ENCODE measurements around the gene IRAK1. TPM values are rescaled to one million over a fixed set of nuclear protein-coding genes. Genes with fewer than 3 reads are reported as not detected.

The IRAK1 gene
- total RNA-seq, 1 experiment from 2014 or later, result 76.0 TPM

- H2AFZ ChIP-seq (ENCODE audit: low read length), result no peak overlapping the region
- no peak overlapping the region for H3K4me2 ChIP-seq (ENCODE audit: low read depth, low read length, poor library complexity, severe bottlenecking)
- no peaks in the 10 kb centered on the region for H3K36me3 ChIP-seq (ENCODE audit: insufficient read depth, low read length)
- H3K4me1 ChIP-seq (ENCODE audit: low read length), result no peaks in the 10 kb centered on the region
- H4K20me1 ChIP-seq (ENCODE audit: insufficient read depth, low read depth, low read length), result no peaks in the 10 kb centered on the region
- H3K79me2 ChIP-seq (ENCODE audit: low read length), result peaks cover 19% of the 10 kb centered on the region
- H3K27me3 ChIP-seq (ENCODE audit: low read length), result no peaks in the 10 kb centered on the region
- H3K9me3 ChIP-seq (ENCODE audit: low read length), result no peaks in the 10 kb centered on the region
- no peak overlapping the region for H3K4me3 ChIP-seq (ENCODE audit: low read length)
- DNase-seq, result no peak
- no peaks in the 10 kb centered on the region for H3K9me2 ChIP-seq (replicated peaks; ENCODE audit: insufficient read depth, low read length)
- no peak overlapping the region for H3K27ac ChIP-seq (ENCODE audit: low read length)
- H3K9ac ChIP-seq (ENCODE audit: low read length), result no peak overlapping the region
Measured at GRCh38 chrX:154037754-154038153, 18.1 kb upstream of the IRAK1 start.

DNA sequence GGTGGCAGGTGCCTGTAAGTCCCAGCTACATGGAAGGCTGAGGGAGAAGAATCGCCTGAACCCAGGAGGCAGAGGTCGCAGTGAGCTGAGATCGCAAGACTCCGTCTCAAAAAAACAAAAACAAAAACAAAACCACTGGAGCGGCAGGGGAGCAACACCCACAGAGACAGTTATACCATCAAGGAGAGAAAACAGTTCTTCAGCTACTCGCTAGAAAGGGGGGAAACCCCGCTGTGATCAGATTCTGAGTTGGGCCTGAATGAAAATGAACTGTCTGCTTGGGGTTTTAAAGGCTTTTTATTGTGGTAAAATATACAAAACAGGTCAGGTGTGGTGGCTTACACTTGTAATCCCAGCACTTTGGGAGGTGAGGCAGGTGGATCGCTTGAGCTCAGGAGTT is 16.8 kb upstream of the IRAK1 start:
- no peaks in the 10 kb centered on the region for H3K27me3 ChIP-seq (ENCODE audit: low read length)
- DNase-seq, result no peak
- peaks cover 13% of the 10 kb centered on the region; the same call in 1 of the 2 replicates for H3K79me2 ChIP-seq (ENCODE audit: low read length)
- H3K9ac ChIP-seq (ENCODE audit: low read length), result no peak overlapping the region
- no peaks in the 10 kb centered on the region for H3K4me1 ChIP-seq (ENCODE audit: low read length)
- no peak overlapping the region for H2AFZ ChIP-seq (ENCODE audit: low read length)
- H3K4me3 ChIP-seq (ENCODE audit: low read length), result no peak overlapping the region
- no peaks in the 10 kb centered on the region for H4K20me1 ChIP-seq (ENCODE audit: insufficient read depth, low read depth, low read length)
- no peaks in the 10 kb centered on the region for H3K9me2 ChIP-seq (replicated peaks; ENCODE audit: insufficient read depth, low read length)
- H3K4me2 ChIP-seq (ENCODE audit: low read depth, low read length, poor library complexity, severe bottlenecking), result no peak overlapping the region
- no peaks in the 10 kb centered on the region for H3K9me3 ChIP-seq (ENCODE audit: low read length)
- no peaks in the 10 kb centered on the region for H3K36me3 ChIP-seq (ENCODE audit: insufficient read depth, low read length)
- no peak overlapping the region for H3K27ac ChIP-seq (ENCODE audit: low read length)

- H2AFZ ChIP-seq (ENCODE audit: low read length), result no peak overlapping the region
- H4K20me1 ChIP-seq (ENCODE audit: insufficient read depth, low read depth, low read length), result no peaks in the 10 kb centered on the region
- H3K27me3 ChIP-seq (ENCODE audit: low read length), result no peaks in the 10 kb centered on the region
- H3K79me2 ChIP-seq (ENCODE audit: low read length), result peaks cover 6% of the 10 kb centered on the region; the same call in 1 of the 2 replicates
- H3K4me1 ChIP-seq (ENCODE audit: low read length), result no peaks in the 10 kb centered on the region
- no peak overlapping the region for H3K4me3 ChIP-seq (ENCODE audit: low read length)
- no peaks in the 10 kb centered on the region for H3K36me3 ChIP-seq (ENCODE audit: insufficient read depth, low read length)
- no peak overlapping the region for H3K4me2 ChIP-seq (ENCODE audit: low read depth, low read length, poor library complexity, severe bottlenecking)
- H3K9ac ChIP-seq (ENCODE audit: low read length), result no peak overlapping the region
- no peak for DNase-seq
- H3K9me2 ChIP-seq (replicated peaks; ENCODE audit: insufficient read depth, low read length), result no peaks in the 10 kb centered on the region
- H3K9me3 ChIP-seq (ENCODE audit: low read length), result no peaks in the 10 kb centered on the region
- H3K27ac ChIP-seq (ENCODE audit: low read length), result no peak overlapping the region
Measured at GRCh38 chrX:154033848-154034247, 14.1 kb upstream of the IRAK1 start.

GRCh38 chrX:154032653-154033052 is 13.0 kb upstream of the IRAK1 start:
- no peaks in the 10 kb centered on the region for H4K20me1 ChIP-seq (ENCODE audit: insufficient read depth, low read depth, low read length)
- H3K4me1 ChIP-seq (ENCODE audit: low read length), result no peaks in the 10 kb centered on the region
- no peak overlapping the region for H3K27ac ChIP-seq (ENCODE audit: low read length)
- no peaks in the 10 kb centered on the region for H3K9me3 ChIP-seq (ENCODE audit: low read length)
- H3K4me3 ChIP-seq (ENCODE audit: low read length), result no peak overlapping the region
- no peaks in the 10 kb centered on the region for H3K27me3 ChIP-seq (ENCODE audit: low read length)
- H3K9ac ChIP-seq (ENCODE audit: low read length), result no peak overlapping the region
- H2AFZ ChIP-seq (ENCODE audit: low read length), result no peak overlapping the region
- DNase-seq, result no peak
- no peaks in the 10 kb centered on the region for H3K9me2 ChIP-seq (replicated peaks; ENCODE audit: insufficient read depth, low read length)
- H3K79me2 ChIP-seq (ENCODE audit: low read length), result peaks cover 6% of the 10 kb centered on the region; the same call in 1 of the 2 replicates
- no peaks in the 10 kb centered on the region for H3K36me3 ChIP-seq (ENCODE audit: insufficient read depth, low read length)
- H3K4me2 ChIP-seq (ENCODE audit: low read depth, low read length, poor library complexity, severe bottlenecking), result no peak overlapping the region

- Histone ChIP-seq H3K79me2 (ENCODE audit: low read length) (peaks cover 6% of the 10 kb centered on the region; the same call in 1 of the 2 replicates), H3K9me2 (replicated peaks; ENCODE audit: insufficient read depth, low read length) (no peaks in the 10 kb centered on the region), H4K20me1 (ENCODE audit: insufficient read depth, low read depth, low read length) (no peaks in the 10 kb centered on the region), H3K36me3 (ENCODE audit: insufficient read depth, low read length) (no peaks in the 10 kb centered on the region), H2AFZ (ENCODE audit: low read length) (no peak overlapping the region), H3K27ac (ENCODE audit: low read length) (no peak overlapping the region), H3K9ac (ENCODE audit: low read length) (no peak overlapping the region), H3K4me2 (ENCODE audit: low read depth, low read length, poor library complexity, severe bottlenecking) (no peak overlapping the region), H3K27me3 (ENCODE audit: low read length) (no peaks in the 10 kb centered on the region), H3K9me3 (ENCODE audit: low read length) (no peaks in the 10 kb centered on the region), H3K4me3 (ENCODE audit: low read length) (no peak overlapping the region), H3K4me1 (ENCODE audit: low read length) (no peaks in the 10 kb centered on the region)
- no peak for DNase-seq
Measured at GRCh38 chrX:154032160-154032559, 12.5 kb upstream of the IRAK1 start.

GRCh38 chrX:154030715-154031305 is 11.1 kb upstream of the IRAK1 start:
- Histone ChIP-seq H3K9me2 (replicated peaks; ENCODE audit: insufficient read depth, low read length) (no peaks in the 10 kb centered on the region), H4K20me1 (ENCODE audit: insufficient read depth, low read depth, low read length) (no peaks in the 10 kb centered on the region), H3K27me3 (ENCODE audit: low read length) (no peaks in the 10 kb centered on the region), H3K9me3 (ENCODE audit: low read length) (no peaks in the 10 kb centered on the region), H3K4me2 (ENCODE audit: low read depth, low read length, poor library complexity, severe bottlenecking) (no peak overlapping the region), H3K4me3 (ENCODE audit: low read length) (no peak overlapping the region), H3K4me1 (ENCODE audit: low read length) (no peaks in the 10 kb centered on the region), H2AFZ (ENCODE audit: low read length) (no peak overlapping the region), H3K36me3 (ENCODE audit: insufficient read depth, low read length) (no peaks in the 10 kb centered on the region), H3K79me2 (ENCODE audit: low read length) (peaks cover 3% of the 10 kb centered on the region; the same call in 1 of the 2 replicates), H3K27ac (ENCODE audit: low read length) (no peak overlapping the region), H3K9ac (ENCODE audit: low read length) (no peak overlapping the region)
- DNase-seq, result no peak

DNA sequence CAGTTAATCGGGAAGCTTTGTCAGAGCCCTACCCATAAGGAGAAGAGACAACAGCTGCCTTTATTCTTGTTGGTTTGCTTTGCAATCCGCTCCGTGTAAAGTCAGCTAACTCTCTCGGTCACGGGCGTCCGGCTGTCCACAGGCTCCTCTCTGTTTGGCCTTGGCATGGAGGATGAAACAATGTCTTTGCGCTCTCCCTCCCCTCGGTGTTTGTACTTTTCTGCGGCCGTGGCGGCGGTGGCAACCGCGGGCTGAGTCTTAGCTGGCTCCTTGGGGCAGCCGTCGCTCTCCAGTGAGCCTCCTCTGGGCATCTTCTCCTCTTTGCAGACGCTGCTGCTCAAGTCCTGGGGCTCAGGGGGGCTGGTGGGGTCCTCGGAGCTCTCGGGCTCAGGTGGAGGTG is 10.6 kb upstream of the IRAK1 start:
- no peak overlapping the region for H3K4me3 ChIP-seq (ENCODE audit: low read length)
- no peaks in the 10 kb centered on the region for H3K27me3 ChIP-seq (ENCODE audit: low read length)
- no peak overlapping the region for H2AFZ ChIP-seq (ENCODE audit: low read length)
- H3K9ac ChIP-seq (ENCODE audit: low read length), result no peak overlapping the region
- no peaks in the 10 kb centered on the region for H3K4me1 ChIP-seq (ENCODE audit: low read length)
- no peaks in the 10 kb centered on the region for H3K9me3 ChIP-seq (ENCODE audit: low read length)
- H3K27ac ChIP-seq (ENCODE audit: low read length), result no peak overlapping the region
- no peaks in the 10 kb centered on the region for H3K36me3 ChIP-seq (ENCODE audit: insufficient read depth, low read length)
- H3K9me2 ChIP-seq (replicated peaks; ENCODE audit: insufficient read depth, low read length), result no peaks in the 10 kb centered on the region
- H3K79me2 ChIP-seq (ENCODE audit: low read length), result peaks cover 3% of the 10 kb centered on the region; the same call in 1 of the 2 replicates
- no peak overlapping the region for H3K4me2 ChIP-seq (ENCODE audit: low read depth, low read length, poor library complexity, severe bottlenecking)
- no peaks in the 10 kb centered on the region for H4K20me1 ChIP-seq (ENCODE audit: insufficient read depth, low read depth, low read length)
- DNase-seq, result no peak

GRCh38 chrX:154029439-154029838 is 9.7 kb upstream of the IRAK1 start:
- H3K4me1 ChIP-seq (ENCODE audit: low read length), result no peaks in the 10 kb centered on the region
- DNase-seq, result no peak
- no peak overlapping the region for H3K27ac ChIP-seq (ENCODE audit: low read length)
- no peaks in the 10 kb centered on the region for H3K36me3 ChIP-seq (ENCODE audit: insufficient read depth, low read length)
- H3K4me2 ChIP-seq (ENCODE audit: low read depth, low read length, poor library complexity, severe bottlenecking), result no peak overlapping the region
- H3K4me3 ChIP-seq (ENCODE audit: low read length), result no peak overlapping the region
- H3K79me2 ChIP-seq (ENCODE audit: low read length), result no peaks in the 10 kb centered on the region; the same call in 1 of the 2 replicates
- no peaks in the 10 kb centered on the region for H4K20me1 ChIP-seq (ENCODE audit: insufficient read depth, low read depth, low read length)
- no peak overlapping the region for H3K9ac ChIP-seq (ENCODE audit: low read length)
- no peak overlapping the region for H2AFZ ChIP-seq (ENCODE audit: low read length)
- H3K9me2 ChIP-seq (replicated peaks; ENCODE audit: insufficient read depth, low read length), result no peaks in the 10 kb centered on the region
- no peaks in the 10 kb centered on the region for H3K9me3 ChIP-seq (ENCODE audit: low read length)
- H3K27me3 ChIP-seq (ENCODE audit: low read length), result no peaks in the 10 kb centered on the region

All from Karpas-422 (cell line).